Activated CD4-positive, CD25-positive, alpha-beta regulatory T cell treated with anti-CD3 and anti-CD28 coated beads, Interleukin-2, amount 50 U/mL, for 16 hours (primary cell): ENCODE measurements around the gene OGDH.
"Not testable (repeated sequence)": the region's sequence is repeated elsewhere in the genome, so short reads cannot be mapped to it uniquely, and the experiment has no call there.

Experiments
- DNase-seq: peaks from one replicate; pipeline ENCODE4 v3.0.0-alpha.2; 2020; ENCODE audit warnings: low read depth, low spot score

The OGDH gene

DNA sequence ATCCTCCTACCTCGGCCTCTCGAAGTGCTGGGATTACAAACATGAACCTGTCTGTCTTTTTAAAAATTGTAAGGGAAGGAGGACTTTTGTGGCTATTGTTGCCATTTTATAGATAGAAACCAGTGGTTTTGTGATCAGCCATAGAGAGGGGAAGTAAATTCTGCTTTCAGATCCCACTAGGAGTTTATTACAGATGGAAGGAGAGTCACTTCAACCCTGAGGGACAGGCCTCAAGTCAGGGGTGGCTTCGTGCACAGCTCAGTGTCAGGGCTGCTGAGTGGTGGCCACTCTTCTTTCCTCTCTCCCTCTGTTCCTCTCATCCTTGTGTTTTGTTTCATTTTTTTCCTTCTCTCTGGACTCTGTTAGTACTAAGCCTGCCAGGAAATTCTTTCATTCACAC lies 60.8 kb downstream of the OGDH start:
- no peak for DNase-seq

DNA sequence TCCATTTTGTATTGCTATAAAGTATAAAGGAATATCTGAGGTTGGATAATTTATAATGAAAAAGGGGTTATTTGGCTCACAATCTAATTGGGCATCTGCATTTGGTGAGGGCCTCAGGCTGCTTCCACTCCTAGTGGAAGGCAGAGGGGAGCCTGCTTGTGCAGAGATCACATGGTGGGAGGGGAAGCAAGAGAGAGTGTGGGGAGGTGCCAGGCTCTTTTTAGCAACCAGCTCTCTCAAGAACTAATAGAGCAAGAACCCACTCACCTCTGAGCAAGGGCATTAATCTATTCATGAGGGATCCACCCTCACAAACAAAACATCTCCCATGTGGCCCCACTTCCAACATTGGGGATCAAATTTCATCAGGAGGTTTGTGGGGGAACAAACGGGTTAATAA lies 64.6 kb downstream of the OGDH start:
- no peak for DNase-seq

DNA sequence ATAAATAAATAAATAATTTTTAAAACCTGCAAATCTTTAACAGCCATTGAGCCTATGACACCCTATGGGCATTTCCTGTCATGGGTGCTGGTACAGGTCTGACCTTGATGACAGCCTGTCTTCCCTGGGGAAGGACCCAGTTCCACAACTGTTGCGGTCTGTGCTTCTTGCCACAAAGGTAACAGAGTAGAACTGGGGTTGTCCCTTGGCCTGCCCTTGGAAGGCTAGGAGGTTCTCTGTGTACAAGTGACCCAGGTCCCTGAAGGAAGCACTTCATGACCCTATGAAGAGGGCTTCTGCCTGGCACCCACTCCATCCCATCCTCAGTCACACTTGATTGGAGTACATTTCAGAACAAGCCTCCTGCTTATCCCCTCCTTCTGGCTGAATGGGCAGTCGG lies 66.9 kb downstream of the OGDH start:
- DNase-seq: no peak

DNA sequence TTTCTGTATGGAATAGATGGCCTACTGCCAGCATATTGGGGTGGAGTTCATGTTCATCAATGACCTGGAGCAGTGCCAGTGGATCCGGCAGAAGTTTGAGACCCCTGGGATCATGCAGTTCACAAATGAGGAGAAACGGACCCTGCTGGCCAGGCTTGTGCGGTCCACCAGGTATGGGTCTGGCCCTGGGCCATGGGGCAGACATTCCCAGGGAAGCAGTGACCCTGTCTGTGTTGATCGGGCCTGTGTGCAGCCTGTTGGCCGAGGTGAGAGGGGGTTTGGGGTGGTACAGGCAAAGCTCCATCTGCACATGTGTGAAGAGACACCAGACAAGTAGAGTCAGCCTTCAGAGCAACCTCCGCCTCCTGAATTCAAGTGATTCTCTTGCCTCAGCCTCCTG lies 67.3 kb downstream of the OGDH start:
- DNase-seq: no peak

DNA sequence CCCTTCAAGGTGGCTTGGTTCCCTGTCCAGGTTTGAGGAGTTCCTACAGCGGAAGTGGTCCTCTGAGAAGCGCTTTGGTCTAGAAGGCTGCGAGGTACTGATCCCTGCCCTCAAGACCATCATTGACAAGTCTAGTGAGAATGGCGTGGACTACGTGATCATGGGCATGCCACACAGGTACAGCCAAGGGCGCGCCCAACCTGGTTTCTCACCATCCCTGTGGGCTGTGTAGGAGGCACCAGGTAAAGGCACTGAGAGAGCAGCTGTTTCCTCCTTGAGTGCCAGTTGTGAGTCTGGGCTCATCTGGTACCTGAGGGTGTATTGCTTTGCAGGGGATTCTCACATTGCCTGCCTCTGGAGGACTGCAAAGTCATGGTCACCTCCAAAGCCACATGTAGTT lies 68.0 kb downstream of the OGDH start:
- no peak for DNase-seq

DNA sequence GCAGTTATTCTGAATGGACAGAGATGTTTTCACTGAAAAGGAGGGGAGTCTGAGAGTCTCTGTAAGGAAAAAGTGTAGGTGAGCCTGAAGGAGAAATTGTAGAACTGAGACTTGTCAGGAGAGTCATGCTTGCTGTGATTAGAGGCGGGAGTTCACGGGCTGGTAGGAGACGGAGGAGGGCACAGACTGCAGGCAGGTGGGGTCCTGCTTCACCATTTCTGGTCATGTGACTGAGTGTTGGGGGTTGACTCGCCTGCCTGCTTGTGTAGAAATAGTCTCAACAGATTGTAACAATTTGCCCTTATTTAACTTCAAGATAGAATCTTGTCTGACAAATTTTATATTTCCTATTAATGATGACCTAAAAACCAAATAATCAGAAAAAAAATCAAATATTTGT lies 70.3 kb downstream of the OGDH start:
- no peak for DNase-seq

DNA sequence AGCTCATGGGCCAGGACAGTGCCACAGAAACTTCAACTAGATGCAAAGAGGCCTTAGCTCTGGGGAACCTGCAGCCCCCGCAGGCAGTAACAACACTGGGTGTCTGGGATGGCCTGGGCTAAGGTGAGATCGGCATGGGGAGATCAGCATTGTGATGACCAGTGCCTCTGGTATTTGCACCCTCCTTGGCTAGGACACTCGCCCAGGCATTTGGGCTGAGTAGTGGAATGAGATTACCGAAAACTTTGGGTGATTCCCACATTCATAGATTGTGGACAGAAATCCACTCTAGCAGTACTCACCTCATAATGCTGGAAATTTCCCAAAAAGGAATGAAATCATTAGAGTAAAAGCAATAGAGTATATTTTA lies 71.7 kb downstream of the OGDH start:
- DNase-seq: no peak

DNA sequence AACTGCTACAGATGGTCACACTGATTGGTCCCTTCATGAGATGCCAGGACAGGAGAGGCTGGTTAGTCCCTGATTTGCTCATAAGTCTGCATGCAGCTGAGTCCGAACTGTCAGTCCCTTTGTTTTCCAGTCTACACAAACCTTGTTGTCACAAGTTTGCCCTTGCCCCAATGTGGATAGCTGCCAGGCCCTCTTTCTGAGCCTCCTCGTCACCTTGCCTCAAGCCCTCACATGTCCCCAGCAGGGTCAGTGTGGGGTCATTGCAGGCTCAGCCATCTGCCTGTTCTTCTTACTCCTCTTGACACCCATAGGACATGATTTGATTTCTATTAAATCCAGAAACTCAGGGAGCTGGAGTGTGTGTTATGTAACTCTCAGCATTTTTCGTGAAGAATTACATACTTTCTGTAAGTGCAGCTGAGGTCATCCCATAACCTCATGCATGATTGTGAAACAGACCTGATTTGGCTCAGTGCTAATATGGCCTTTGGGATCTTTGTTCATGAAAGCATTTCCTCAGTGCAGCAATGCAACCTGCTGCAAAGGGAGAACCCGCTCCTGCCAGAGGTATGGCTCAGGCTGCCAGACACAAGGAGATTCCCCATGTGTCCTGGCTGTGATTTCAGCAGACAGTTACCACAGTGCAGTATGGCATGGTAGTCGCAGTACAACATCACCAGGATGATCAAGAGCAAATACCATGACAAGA lies 72.2 kb downstream of the OGDH start:
- no peak for DNase-seq

DNA sequence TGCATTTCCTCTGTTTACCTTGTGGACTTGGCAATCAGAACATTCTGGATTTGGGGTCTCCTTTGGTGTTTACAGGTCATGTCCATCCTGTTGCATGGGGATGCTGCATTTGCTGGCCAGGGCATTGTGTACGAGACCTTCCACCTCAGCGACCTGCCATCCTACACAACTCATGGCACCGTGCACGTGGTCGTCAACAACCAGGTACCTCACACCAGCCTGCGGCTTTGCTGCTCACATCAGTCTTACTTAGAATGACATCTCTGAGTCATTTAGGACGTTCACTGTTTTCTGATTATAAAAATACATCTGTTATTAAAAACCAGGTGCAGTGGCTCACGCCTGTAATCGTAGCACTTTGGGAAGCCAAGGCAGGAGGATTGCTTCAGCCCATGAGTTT lies 75.2 kb downstream of the OGDH start:
- DNase-seq: no peak

DNA sequence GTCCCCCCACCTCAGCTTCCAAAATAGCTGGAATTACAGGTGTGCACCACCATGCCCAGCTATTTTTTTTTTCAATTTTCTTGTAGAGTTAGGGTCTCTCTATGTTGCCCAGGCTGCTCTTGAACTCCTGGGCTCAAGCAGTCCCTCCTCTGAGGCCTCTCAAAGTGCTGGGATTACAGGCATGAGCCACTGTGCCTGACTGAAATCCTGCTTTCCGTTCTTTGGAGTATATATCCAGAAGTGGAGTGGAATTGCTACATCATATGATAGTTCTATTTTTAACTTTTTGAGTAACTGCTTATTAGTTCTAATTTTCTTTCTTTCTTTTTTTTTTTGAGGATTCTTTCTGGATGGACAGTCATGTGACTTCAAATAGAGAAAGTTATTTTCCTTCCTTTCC lies 79.3 kb downstream of the OGDH start:
- no peak for DNase-seq

DNA sequence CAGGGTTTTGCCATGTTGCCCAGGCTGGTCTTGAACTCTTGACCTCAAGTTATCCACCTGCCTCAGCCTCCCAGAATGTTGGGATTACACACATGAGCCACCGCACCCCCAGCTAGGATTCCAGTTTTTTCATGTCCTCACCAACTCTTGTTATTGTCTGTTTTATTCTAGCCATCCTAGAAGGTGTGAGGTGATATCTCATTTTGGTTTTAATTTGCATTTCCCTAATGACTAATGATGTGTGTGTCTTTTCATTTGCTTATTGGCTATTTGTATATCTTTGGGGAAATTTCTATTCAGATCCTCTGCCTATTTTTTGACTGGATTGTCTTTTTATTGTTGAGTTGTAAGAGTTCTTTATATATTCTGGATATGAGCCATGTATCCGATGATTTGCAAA lies 83.0 kb downstream of the OGDH start:
- DNase-seq: no peak

DNA sequence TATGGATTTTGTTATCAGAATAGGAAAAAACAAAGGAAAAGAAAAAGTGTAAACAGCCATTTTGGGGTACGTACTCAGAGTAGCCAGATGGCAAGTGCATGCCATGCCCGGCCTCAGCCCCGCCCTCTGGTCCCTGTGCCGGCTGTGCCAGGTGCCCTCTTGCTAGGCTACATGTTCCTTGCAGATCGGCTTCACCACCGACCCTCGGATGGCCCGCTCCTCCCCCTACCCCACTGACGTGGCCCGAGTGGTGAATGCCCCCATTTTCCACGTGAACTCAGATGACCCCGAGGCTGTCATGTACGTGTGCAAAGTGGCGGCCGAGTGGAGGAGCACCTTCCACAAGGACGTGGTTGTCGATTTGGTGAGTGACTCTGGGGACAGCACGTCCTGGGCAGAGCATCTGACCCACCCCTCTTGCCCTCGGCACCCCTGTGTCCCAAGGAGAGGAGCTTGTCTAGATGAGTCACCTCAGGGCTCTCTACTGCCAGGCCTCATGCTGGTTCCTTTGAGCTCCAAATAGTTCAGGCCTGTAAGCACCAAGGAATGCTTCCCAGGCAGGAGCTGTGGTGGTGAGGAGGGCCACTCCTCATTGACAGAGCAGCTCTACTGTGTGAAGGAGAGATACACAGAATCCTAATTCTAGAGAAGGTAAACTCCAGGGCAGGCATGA lies 87.3 kb downstream of the OGDH start:
- no peak for DNase-seq

DNA sequence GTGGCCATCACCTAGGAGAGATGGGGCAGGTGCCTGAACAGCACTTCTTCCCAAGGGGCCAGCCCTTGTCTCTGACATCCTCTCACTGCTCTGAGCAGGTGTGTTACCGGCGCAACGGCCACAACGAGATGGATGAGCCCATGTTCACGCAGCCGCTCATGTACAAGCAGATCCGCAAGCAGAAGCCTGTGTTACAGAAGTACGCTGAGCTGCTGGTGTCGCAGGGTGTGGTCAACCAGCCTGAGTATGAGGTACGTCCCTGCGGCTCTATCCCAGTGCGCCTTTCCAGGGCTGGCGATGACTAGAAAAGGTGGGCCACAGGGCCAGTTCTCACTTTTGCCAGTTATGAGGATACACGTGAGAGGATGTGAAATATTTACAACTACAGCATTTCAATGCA lies 87.9 kb downstream of the OGDH start:
- DNase-seq: no peak

DNA sequence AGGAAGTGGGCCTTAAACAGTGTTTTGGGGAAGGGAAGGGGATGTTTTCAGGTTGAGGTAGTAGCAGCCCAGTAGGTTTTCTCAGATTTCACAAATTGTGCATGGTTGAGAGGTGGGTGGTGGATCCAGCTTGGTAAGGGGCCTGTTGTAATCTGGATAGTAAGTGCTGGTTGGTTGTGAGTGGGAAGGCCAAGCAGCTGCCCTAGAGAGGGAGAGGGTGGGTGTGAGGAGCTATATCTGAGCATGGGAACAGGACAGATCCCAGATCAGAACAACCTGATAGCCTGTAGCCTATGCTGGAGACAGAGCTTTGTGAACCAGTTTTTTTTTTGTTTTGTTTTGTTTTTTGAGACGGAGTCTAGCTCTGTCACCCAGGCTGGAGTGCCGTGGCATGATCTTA lies 88.3 kb downstream of the OGDH start:
- no peak for DNase-seq

DNA sequence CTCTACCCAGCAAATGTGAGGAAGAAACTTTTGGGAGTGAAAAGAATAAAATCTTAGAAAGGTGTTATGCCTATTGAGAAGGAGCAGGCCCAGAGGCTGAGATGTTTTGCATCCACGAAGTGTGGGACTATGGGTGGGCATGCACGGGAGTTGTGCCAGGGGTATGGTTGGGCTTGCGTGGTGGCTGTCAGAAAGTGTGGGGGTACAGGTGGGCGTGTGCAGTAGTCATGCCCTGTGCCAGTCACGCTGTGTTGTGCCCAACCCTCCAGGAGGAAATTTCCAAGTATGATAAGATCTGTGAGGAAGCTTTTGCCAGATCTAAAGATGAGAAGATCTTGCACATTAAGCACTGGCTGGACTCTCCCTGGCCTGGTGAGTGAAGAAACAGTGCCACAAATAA lies 89.3 kb downstream of the OGDH start:
- DNase-seq: no peak

DNA sequence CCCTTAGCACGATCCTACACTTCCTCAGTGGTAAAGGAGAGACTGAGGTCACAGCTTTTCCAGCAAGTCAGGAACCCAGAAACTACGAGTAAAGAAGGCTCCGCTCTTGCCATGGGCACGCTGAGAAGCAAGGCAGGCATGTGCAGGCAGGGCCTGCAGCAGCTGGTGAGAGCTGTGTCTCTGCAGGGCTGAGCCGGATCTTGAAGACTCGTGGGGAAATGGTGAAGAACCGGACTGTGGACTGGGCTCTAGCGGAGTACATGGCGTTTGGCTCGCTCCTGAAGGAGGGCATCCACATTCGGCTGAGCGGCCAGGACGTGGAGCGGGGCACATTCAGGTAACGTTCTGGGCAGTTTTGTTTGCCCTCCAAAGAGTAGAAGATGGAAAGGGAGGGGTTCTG lies 90.3 kb downstream of the OGDH start:
- no peak for DNase-seq

DNA sequence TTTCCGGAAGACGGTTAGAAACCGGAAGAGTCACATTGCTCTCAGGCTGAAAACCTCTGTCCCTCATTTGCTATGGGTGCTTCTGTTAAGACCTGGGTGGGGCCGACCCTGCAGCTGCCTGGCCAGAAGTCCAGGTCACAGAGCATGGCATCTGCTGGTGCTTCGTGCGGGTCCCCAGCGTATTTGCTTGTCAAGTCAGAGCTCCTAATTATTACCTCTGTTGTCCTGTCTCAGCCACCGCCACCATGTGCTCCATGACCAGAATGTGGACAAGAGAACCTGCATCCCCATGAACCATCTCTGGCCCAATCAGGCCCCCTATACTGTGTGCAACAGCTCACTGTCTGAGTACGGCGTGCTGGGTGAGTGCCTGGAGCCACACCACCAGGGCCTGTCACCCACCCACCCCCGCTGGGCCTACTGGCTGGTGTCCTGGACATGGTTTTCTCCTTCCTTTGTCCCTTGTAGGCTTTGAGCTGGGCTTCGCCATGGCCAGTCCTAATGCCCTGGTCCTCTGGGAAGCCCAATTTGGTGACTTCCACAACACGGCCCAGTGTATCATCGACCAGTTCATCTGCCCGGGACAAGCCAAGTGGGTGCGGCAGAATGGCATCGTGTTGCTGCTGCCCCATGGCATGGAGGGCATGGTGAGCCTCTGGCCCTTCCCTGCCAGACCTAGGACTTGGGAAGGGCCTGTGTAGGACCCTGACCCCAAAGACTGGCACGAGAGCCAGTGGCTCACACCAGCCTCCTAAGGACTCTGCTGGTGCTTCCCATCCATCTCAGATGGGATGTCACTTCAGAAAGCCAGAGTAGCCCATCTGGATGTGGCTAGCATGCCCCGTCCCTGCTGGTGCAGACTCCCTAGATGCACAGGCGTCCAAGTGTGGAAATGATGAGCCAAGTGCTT lies 91.0 kb downstream of the OGDH start:
- no peak for DNase-seq

DNA sequence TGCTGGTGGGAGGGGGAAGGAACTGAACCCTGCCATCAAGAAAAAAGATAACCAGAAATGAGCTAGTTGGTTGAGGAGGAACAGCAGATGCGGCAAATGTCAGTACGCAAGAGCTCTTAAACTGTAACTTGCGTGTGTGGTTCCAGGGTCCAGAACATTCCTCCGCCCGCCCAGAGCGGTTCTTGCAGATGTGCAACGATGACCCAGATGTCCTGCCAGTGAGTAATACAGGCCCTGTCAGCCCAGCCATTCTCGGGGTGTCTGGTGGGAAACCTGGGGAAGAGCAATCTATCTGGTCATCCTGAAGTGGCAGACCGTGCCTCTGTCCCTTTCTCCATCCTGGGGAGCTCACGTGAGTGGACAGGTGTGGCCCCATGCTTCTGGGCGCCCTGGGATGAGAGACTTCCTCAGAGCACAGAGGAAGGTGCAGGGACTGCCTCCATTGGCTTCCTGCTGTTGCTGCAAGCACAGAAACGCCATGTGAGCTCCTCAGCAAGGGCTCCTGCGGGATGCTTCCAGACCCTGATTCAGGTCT lies 91.7 kb downstream of the OGDH start:
- DNase-seq: no peak

DNA sequence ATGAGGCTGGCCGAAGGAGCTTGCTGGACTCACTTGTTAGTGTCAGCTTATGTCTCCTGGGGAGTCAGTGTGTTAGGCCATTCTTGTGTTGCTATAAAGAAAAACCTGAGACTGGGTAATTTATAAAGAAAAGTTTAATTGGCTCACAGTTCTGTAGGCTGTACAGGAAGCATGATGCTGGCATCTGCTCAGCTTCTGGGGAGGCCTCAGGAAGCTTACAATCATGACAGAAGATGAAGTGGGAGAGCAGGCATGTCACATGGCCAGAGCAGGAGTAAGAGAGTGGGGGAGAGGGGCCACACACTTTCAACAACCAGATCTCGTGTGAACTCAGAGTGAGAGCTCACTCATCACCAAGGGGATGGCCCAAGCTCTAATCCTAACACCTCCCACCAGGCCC lies 93.2 kb downstream of the OGDH start:
- DNase-seq: not testable (repeated sequence)

DNA sequence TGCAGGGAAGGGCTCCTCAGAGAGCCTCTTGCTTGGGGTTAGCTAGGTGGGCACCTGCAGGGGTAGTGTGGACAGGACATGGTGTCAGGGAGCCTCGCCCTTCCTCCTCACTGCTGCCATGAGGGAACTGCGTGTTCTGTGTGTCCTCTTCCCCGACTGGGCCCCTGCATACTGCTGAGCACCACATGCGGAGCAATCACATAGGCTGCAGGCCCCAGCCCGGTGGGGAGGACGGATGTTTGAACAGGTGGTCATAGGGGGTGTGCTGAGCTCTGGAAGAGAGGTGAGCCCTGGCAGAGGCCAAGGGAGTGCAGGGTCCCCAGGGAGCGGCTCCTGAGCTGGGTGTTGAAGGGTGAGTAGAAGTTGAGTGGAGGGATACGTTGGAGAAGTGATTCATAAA lies 93.9 kb downstream of the OGDH start:
- no peak for DNase-seq

DNA sequence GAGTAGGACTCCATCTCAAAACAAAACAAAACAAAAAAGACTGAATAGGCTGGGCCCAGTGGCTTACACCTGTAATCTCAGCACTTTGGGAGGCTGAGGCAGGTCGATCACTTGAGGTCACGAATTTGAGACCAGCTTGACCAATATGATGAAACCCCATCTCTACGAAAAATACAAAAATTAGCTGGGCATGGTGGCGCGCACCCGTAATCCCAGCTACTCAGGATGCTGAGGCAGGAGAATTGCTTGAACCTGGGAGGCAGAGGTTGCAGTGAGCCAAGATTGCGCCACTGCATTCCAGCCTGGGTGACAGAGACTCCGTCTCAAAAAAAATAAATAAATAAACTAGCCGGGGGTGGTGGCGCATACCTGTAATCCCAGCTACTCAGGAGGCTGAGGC lies 97.0 kb downstream of the OGDH start:
- DNase-seq: not testable (repeated sequence)

DNA sequence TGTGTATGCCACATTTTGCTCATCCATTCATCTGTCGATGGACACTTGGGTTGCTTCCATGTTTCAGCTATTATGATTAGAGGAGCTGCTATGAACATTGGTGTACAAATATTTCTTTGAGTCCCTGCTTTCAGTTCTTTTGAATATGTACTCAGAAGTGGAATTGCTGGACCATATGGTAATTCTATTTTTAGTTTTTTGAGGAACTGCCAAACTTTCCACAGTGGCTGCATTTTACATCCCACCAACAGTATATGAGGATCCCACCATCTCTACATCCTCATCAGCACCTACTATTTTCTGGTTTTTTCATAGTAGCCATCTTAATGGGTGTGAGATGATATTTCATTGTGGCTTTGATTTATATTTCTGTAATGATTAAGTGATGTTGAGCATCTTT lies 97.5 kb downstream of the OGDH start:
- no peak for DNase-seq

DNA sequence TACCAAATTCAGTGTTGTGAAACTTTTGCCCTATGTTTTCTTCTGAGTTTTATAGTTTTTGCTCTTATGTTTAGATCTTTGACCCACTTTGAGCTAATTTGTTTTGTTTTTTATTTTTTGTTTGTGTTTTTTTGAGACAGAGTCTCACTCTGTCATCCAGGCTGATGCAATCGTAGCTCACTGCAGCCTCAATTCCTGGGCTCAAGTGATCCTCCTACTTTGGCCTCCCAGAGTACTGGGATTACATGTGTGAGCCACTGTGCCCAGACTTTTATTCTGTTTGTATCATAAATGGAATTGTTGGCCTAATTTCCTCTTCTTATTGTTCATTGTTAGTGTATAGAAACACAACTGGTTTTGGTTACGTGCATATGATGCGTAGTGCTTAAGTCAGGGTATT lies 99.0 kb downstream of the OGDH start:
- no peak for DNase-seq
